Calu3 (cell line): ENCODE measurements around the gene PDZK1IP1. TPM values are rescaled to one million over a fixed set of nuclear protein-coding genes. Genes with fewer than 3 reads are reported as not detected.
A peak's percentile ranks its signal among the peaks of the same experiment; 100 is the strongest.

Experiments used
- Bru-seq: library from RNA; stranded (reverse); fragments of 400-500 nt; gene quantifications from one replicate; lab custom pipeline; 2021; lab: Mats Ljungman, UMichigan
- BruChase-seq, 2 experiments: library from RNA; stranded (reverse); fragments of 400-500 nt; gene quantifications; one replicate each; lab custom pipeline; 2021; lab: Mats Ljungman, UMichigan
- BruUV-seq: library from RNA; stranded (reverse); fragments of 400-500 nt; replicated peaks from 2 replicates; lab custom pipeline; 2021; lab: Mats Ljungman, UMichigan
- CTCF ChIA-PET: fragments of 300-600 bp; sonication (Branson Sonifier 250); formaldehyde crosslinking; loops from one replicate; lab custom pipeline; 2022; ENCODE audit warnings: antibody characterized with exemption; lab: Charles Lee
- DNase-seq: peaks from one replicate; pipeline ENCODE4 v3.0.0; 2022
- H3K27ac Mint-ChIP-seq: one replicate; pipeline ENCODE4 v1.8.0; 2022; ENCODE audit warnings: mixed read lengths; ENCODE audit not compliant: unreplicated experiment
- H3K27me3 Mint-ChIP-seq: one replicate; pipeline ENCODE4 v1.8.0; 2022; ENCODE audit warnings: mixed read lengths; ENCODE audit not compliant: unreplicated experiment
- H3K36me3 Mint-ChIP-seq: one replicate; pipeline ENCODE4 v1.8.0; 2022; ENCODE audit warnings: mild to moderate bottlenecking, moderate library complexity, mixed read lengths; ENCODE audit not compliant: insufficient read depth, unreplicated experiment
- H3K4me1 Mint-ChIP-seq: one replicate; pipeline ENCODE4 v1.8.0; 2022; ENCODE audit warnings: mild to moderate bottlenecking, low read depth, mixed read lengths; ENCODE audit not compliant: unreplicated experiment
- H3K4me3 Mint-ChIP-seq: one replicate; pipeline ENCODE4 v1.8.0; 2022; ENCODE audit warnings: mild to moderate bottlenecking, low read depth, moderate library complexity, mixed read lengths; ENCODE audit not compliant: unreplicated experiment
- H3K9me3 Mint-ChIP-seq: one replicate; pipeline ENCODE4 v1.8.0; 2022; ENCODE audit warnings: low read depth, mixed read lengths; ENCODE audit not compliant: unreplicated experiment
- intact Hi-C: fragments of 100-400 bp; cut with micrococcal nuclease; formaldehyde crosslinking; loops from one replicate; pipeline ENCODE4 v1.10.0; 2022; ENCODE audit not compliant: unreplicated experiment
- long read RNA-seq: library from polyadenylated mRNA; stranded (forward); transcript quantifications from one replicate; pipeline ENCODE4 v2.0.0, GENCODE V29; 2022
- total RNA-seq: library from RNA; stranded (reverse); gene quantifications from 2 replicates; pipeline ENCODE4 v1.2.3, GENCODE V29; 2022
- TF ChIP-seq, protein P1 (sequence below): fragments of 200-600 bp; IDR thresholded peaks from one replicate; pipeline ENCODE4 v1.8.0; 2022; ENCODE audit warnings: antibody characterized with exemption; ENCODE audit not compliant: unreplicated experiment

Gene PDZK1IP1, protein sequence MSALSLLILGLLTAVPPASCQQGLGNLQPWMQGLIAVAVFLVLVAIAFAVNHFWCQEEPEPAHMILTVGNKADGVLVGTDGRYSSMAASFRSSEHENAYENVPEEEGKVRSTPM
- total RNA-seq (231 and 327 TPM in 2 replicates), Bru-seq, nascent RNA (percentile 77 among the genes with signal in this experiment), BruChase-seq, experiment 1, labeled RNA remaining after a 6-hour chase (percentile 94 among the genes with signal in this experiment), BruChase-seq, experiment 2, labeled RNA remaining after a 2-hour chase (percentile 91 among the genes with signal in this experiment)
- long read RNA-seq, transcript PDZK1IP1-201 (4 exons, 846 nt) = major isoform, 284 of 613 reads
- long read RNA-seq, transcript PDZK1IP1-203 (3 exons, 689 nt) = minor isoform, 11 of 613 reads
- long read RNA-seq, partial matches to known transcripts = 0 of 613 reads
- long read RNA-seq, other reads (novel, unspliced or antisense) = 318 of 613 reads

GRCh38 chr1:47189844-47190508 is at the start of gene PDZK1IP1:
TSS of gene PDZK1IP1 (minus strand) at chr1:47190036. CDS start at chr1:47189932, 104 bp downstream.
- H3K36me3 Mint-ChIP-seq = peaks cover 73% of the 10 kb centered on the region
- no TSS peak for BruUV-seq
- TF ChIP-seq, protein P1, sequence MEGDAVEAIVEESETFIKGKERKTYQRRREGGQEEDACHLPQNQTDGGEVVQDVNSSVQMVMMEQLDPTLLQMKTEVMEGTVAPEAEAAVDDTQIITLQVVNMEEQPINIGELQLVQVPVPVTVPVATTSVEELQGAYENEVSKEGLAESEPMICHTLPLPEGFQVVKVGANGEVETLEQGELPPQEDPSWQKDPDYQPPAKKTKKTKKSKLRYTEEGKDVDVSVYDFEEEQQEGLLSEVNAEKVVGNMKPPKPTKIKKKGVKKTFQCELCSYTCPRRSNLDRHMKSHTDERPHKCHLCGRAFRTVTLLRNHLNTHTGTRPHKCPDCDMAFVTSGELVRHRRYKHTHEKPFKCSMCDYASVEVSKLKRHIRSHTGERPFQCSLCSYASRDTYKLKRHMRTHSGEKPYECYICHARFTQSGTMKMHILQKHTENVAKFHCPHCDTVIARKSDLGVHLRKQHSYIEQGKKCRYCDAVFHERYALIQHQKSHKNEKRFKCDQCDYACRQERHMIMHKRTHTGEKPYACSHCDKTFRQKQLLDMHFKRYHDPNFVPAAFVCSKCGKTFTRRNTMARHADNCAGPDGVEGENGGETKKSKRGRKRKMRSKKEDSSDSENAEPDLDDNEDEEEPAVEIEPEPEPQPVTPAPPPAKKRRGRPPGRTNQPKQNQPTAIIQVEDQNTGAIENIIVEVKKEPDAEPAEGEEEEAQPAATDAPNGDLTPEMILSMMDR = no peak
- peak within 1 kb of the TSS; percentile 83 for H3K27ac Mint-ChIP-seq
- intact Hi-C loops = loop anchor here (10.0 kb wide), 2 partner anchors 145 to 235 kb away; partner anchors contain the start of gene CMPK1
- peaks cover 82% of the 10 kb centered on the region for H3K4me1 Mint-ChIP-seq
- CTCF ChIA-PET = interaction anchor here (0.6 to 4.8 kb wide), 13 partner anchors 8 to 783 kb away, joined by 3 to 92 read pairs (median 5); partner anchors contain the start of gene CMPK1
- peak; percentile 96 for DNase-seq
- H3K9me3 Mint-ChIP-seq = no peaks in the 10 kb centered on the region
- peak within 1 kb of the TSS; percentile 87 for H3K4me3 Mint-ChIP-seq
- no peaks in the 10 kb centered on the region for H3K27me3 Mint-ChIP-seq

DNA sequence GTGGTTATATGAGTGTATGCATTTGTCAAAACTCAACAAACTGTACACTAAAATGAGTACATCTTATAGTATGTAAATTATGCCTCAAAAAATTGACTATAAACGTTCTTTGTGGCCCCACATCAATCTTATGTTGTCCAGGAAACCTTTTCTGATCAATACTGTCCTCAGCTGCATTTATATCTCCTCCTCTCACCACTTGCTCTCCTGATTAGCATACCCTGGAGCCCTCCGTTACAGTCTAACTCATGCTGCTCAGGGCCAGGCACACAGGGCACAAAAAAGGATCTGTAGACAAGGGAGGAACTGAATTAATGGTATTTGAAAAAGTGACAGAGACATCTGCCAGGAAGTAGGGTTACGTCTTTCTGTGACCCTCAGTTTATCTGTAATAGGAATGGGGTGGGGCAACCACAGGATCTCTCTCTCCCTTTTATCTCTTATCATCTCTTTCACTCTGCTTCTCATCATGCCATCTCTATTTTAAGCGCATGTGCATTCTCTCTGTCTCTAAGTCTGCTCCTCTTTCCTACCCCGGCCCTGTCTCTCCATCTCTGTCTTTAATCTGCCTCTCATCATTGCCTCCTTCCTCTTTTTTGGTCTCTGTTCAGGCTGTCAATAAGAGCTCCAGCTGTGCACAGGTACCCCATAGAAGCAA is 49.2 kb upstream of the PDZK1IP1 start:
- CTCF ChIA-PET = interaction anchor here (0.7 kb wide), 1 partner anchor 60 kb away, joined by 4 read pairs; no protein-coding TSS in a partner anchor
- Mint-ChIP-seq H3K4me3 (no peak overlapping the region), H3K27ac (no peak overlapping the region), H3K36me3 (no peaks in the 10 kb centered on the region), H3K9me3 (no peaks in the 10 kb centered on the region), H3K4me1 (peaks cover 8% of the 10 kb centered on the region), H3K27me3 (peaks cover 16% of the 10 kb centered on the region)
- TF ChIP-seq, protein P1 = no peak
- intact Hi-C loops = no loop called here
- no peak for DNase-seq
- BruUV-seq = no TSS peak

GRCh38 chr1:47235806-47236205 is 46.0 kb upstream of the PDZK1IP1 start:
- Mint-ChIP-seq H3K27ac (no peak overlapping the region), H3K27me3 (no peaks in the 10 kb centered on the region), H3K36me3 (no peaks in the 10 kb centered on the region), H3K4me3 (no peak overlapping the region), H3K4me1 (peaks cover 16% of the 10 kb centered on the region), H3K9me3 (no peaks in the 10 kb centered on the region)
- intact Hi-C loops = no loop called here
- CTCF ChIA-PET = interaction anchor here (0.6 kb wide), 1 partner anchor 35 kb away, joined by 7 read pairs; no protein-coding TSS in a partner anchor
- BruUV-seq = no TSS peak
- TF ChIP-seq, protein P1 = no peak
- no peak for DNase-seq

DNA sequence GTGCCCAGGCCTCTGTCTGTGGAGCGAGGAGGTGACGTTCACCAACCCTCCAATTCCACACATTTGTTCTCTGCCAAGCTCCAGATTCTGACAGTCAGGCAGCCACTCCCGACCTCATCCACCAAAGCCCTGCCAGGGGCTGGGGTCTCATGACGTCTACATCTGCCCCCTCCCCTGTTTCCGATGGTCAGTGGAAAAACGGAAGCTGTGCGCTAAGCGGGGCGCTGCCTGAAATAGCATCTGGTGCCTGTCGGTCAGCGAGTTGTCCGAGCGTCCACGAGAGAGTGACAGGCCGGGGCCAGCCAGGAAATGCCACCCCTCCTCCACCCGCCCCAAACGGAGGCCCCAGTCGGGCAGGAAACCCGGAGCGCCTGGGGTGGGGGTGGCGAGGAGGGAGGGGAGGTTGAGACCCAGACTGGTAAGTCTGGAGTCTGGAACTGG is 45.4 kb upstream of the PDZK1IP1 start:
- CTCF ChIA-PET = interaction anchor here (0.6 kb wide), 1 partner anchor 35 kb away, joined by 7 read pairs; no protein-coding TSS in a partner anchor
- no TSS peak for BruUV-seq
- TF ChIP-seq, protein P1 = no peak
- Mint-ChIP-seq H3K4me1 (peaks cover 16% of the 10 kb centered on the region), H3K27ac (no peak overlapping the region), H3K9me3 (no peaks in the 10 kb centered on the region), H3K27me3 (no peaks in the 10 kb centered on the region), H3K36me3 (no peaks in the 10 kb centered on the region), H3K4me3 (no peak overlapping the region)
- intact Hi-C loops = no loop called here
- DNase-seq = no peak
